ENCODE data around the gene MPPED1. TPM values are rescaled to one million over a fixed set of nuclear protein-coding genes. Genes with fewer than 3 reads are reported as not detected.

The MPPED1 gene
- total and polyA plus RNA-seq, 4 donors: 0.89 to 6.5 (median 4.1) TPM

GRCh38 chr22:43511276-43511910 lies 99.6 kb downstream of the MPPED1 start:
- H3K9me3 ChIP-seq (ENCODE audit: control insufficient read depth in 4 of 4, low read length in 3 of 4): no peaks in the 10 kb centered on the region
- H3K36me3 ChIP-seq (ENCODE audit: control insufficient read depth in 4 of 4, insufficient read depth in 3 of 4, low read depth in 1 of 4, low read length in 3 of 4): peaks cover 0 to 8% (median 0%) of the 10 kb centered on the region in 4 donors
- no peak overlapping the region for H3K9ac ChIP-seq (ENCODE audit: low read depth in 1 of 2, low read length in 2 of 2)
- TF ChIP-seq NR2F2 (IDR thresholded peaks at IDR 0.05) (no peak), RAD21 (IDR thresholded peaks at IDR 0.05) (no peak), HNF4G (IDR thresholded peaks at IDR 0.05) (no peak), HNF4A (conservative IDR thresholded peaks at IDR 0.05) (no peak), ATF3 (IDR thresholded peaks at IDR 0.05) (no peak), FOXA2 (IDR thresholded peaks at IDR 0.05) (no peak), RXRA (IDR thresholded peaks at IDR 0.05) (no peak), YY1 (IDR thresholded peaks at IDR 0.05) (no peak), CTCF (IDR thresholded peaks at IDR 0.05; ENCODE audit: low read depth, low read length, missing input control) (no peak), SP1 (IDR thresholded peaks at IDR 0.05) (no peak), EGR1 (IDR thresholded peaks at IDR 0.05; ENCODE audit: low read depth in 2 of 2) (no peak), JUND (IDR thresholded peaks at IDR 0.05) (no peak), TAF1 (conservative IDR thresholded peaks at IDR 0.05) (no peak)
- TF ChIP-seq, protein P1, sequence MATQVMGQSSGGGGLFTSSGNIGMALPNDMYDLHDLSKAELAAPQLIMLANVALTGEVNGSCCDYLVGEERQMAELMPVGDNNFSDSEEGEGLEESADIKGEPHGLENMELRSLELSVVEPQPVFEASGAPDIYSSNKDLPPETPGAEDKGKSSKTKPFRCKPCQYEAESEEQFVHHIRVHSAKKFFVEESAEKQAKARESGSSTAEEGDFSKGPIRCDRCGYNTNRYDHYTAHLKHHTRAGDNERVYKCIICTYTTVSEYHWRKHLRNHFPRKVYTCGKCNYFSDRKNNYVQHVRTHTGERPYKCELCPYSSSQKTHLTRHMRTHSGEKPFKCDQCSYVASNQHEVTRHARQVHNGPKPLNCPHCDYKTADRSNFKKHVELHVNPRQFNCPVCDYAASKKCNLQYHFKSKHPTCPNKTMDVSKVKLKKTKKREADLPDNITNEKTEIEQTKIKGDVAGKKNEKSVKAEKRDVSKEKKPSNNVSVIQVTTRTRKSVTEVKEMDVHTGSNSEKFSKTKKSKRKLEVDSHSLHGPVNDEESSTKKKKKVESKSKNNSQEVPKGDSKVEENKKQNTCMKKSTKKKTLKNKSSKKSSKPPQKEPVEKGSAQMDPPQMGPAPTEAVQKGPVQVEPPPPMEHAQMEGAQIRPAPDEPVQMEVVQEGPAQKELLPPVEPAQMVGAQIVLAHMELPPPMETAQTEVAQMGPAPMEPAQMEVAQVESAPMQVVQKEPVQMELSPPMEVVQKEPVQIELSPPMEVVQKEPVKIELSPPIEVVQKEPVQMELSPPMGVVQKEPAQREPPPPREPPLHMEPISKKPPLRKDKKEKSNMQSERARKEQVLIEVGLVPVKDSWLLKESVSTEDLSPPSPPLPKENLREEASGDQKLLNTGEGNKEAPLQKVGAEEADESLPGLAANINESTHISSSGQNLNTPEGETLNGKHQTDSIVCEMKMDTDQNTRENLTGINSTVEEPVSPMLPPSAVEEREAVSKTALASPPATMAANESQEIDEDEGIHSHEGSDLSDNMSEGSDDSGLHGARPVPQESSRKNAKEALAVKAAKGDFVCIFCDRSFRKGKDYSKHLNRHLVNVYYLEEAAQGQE (IDR thresholded peaks at IDR 0.05): no peak
- TF ChIP-seq, protein P2, sequence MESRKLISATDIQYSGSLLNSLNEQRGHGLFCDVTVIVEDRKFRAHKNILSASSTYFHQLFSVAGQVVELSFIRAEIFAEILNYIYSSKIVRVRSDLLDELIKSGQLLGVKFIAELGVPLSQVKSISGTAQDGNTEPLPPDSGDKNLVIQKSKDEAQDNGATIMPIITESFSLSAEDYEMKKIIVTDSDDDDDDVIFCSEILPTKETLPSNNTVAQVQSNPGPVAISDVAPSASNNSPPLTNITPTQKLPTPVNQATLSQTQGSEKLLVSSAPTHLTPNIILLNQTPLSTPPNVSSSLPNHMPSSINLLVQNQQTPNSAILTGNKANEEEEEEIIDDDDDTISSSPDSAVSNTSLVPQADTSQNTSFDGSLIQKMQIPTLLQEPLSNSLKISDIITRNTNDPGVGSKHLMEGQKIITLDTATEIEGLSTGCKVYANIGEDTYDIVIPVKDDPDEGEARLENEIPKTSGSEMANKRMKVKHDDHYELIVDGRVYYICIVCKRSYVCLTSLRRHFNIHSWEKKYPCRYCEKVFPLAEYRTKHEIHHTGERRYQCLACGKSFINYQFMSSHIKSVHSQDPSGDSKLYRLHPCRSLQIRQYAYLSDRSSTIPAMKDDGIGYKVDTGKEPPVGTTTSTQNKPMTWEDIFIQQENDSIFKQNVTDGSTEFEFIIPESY (IDR thresholded peaks at IDR 0.05): no peak
- TF ChIP-seq, protein P3, sequence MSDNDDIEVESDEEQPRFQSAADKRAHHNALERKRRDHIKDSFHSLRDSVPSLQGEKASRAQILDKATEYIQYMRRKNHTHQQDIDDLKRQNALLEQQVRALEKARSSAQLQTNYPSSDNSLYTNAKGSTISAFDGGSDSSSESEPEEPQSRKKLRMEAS (IDR thresholded peaks at IDR 0.05): no peak
- no peaks in the 10 kb centered on the region for H3K27me3 ChIP-seq (ENCODE audit: control insufficient read depth in 4 of 4, insufficient read depth in 4 of 4, low read length in 3 of 4)
- DNase-seq (ENCODE audit: low spot score): no peak
- H3K4me3 ChIP-seq (ENCODE audit: low read depth in 1 of 3, low read length in 3 of 3): no peak overlapping the region
- 87% methylated on average over 16 of the region's 16 CpGs for WGBS
- no peak overlapping the region for H3K27ac ChIP-seq (ENCODE audit: low read depth in 1 of 2, low read length in 2 of 2)
- no peaks in the 10 kb centered on the region for H3K4me1 ChIP-seq (ENCODE audit: control insufficient read depth in 4 of 4, insufficient read depth in 4 of 4, low read length in 3 of 4)

All from liver (tissue), 9 donors.